Lower leg skin (tissue), 4 donors: ENCODE measurements around the gene PPP6C. TPM values are rescaled to one million over a fixed set of nuclear protein-coding genes. Genes with fewer than 3 reads are reported as not detected.
"Not testable (repeated sequence)": the region's sequence is repeated elsewhere in the genome, so short reads cannot be mapped to it uniquely, and the experiment has no call there.

Experiments
- DNase-seq, 2 donors: peaks; one replicate each; pipeline ENCODE4 v3.0.0-alpha.2; 2019; ENCODE audit warnings: low spot score in 2 of 2
- H3K4me3 ChIP-seq: fragments of 200-600 bp; sonication (generic); 2 replicates; pipeline ENCODE4 v1.5.1; 2017; ENCODE audit warnings: mild to moderate bottlenecking, low read depth; ENCODE audit not compliant: poor library complexity, severe bottlenecking
- POLR2A ChIP-seq, 2 donors: fragments of 450-650 bp; IDR thresholded peaks; one replicate each; pipeline ENCODE4 v1.6.1; 2016 to 2017; ENCODE audit warnings: antibody characterized with exemption in 2 of 2, mild to moderate bottlenecking in 1 of 2, moderate library complexity in 1 of 2
- WGBS, 2 donors: methylation state at CpG; one replicate each; pipeline ENCODE4 v1.1.5; 2018; 5-methylcytosine and 5-hydroxymethylcytosine counted together
- intact Hi-C: fragments of 100-400 bp; cut with DNase I; formaldehyde crosslinking; loops from one replicate; pipeline ENCODE4 v1.15.0; 2023; ENCODE audit warnings: low total_unique reads
- total RNA-seq, 4 donors: library from RNA; depleted of rRNA; stranded (reverse); fragments of >200 nt; gene quantifications; one replicate each; pipeline ENCODE4 v1.1.0, GENCODE V29; 2016
- TF ChIP-seq, protein P1 (sequence below), 3 donors: fragments of 450-650 bp; IDR thresholded peaks; one replicate each; pipeline ENCODE4 v1.5.1; 2016; ENCODE audit warnings: antibody characterized with exemption in 3 of 3, mild to moderate bottlenecking in 3 of 3, moderate library complexity in 2 of 3

The PPP6C gene
- total RNA-seq, 4 donors from 2014 or later: 26.0 to 29.9 (median 29.5) TPM

DNA sequence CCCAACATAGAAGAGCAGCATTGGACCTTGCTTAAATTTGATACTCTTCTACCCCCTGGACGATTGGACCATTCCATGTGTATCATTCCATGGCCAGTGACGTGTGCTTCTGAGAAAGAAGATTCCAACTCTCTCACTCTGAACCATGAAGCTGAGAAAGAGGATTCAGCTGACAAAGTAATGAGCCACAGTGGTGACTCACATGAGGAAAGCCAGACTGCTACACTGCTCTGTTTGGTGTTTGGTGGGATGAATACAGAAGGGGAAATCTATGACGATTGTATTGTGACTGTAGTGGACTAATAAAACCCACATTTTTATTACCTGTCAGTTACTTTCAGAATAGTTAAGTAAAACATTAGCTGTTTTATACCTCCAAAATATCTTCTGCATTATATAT lies 44.1 kb upstream of the PPP6C start:
- TF ChIP-seq, protein P1, sequence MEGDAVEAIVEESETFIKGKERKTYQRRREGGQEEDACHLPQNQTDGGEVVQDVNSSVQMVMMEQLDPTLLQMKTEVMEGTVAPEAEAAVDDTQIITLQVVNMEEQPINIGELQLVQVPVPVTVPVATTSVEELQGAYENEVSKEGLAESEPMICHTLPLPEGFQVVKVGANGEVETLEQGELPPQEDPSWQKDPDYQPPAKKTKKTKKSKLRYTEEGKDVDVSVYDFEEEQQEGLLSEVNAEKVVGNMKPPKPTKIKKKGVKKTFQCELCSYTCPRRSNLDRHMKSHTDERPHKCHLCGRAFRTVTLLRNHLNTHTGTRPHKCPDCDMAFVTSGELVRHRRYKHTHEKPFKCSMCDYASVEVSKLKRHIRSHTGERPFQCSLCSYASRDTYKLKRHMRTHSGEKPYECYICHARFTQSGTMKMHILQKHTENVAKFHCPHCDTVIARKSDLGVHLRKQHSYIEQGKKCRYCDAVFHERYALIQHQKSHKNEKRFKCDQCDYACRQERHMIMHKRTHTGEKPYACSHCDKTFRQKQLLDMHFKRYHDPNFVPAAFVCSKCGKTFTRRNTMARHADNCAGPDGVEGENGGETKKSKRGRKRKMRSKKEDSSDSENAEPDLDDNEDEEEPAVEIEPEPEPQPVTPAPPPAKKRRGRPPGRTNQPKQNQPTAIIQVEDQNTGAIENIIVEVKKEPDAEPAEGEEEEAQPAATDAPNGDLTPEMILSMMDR (IDR thresholded peaks at IDR 0.05): no peak
- TF ChIP-seq POLR2A (IDR thresholded peaks at IDR 0.05): no peak
- no peak overlapping the region for H3K4me3 ChIP-seq
- WGBS, 2 donors: 58 to 69% methylated on average over 3 of the region's 3 CpGs
- intact Hi-C loops: no loop called here
- no peak for DNase-seq

DNA sequence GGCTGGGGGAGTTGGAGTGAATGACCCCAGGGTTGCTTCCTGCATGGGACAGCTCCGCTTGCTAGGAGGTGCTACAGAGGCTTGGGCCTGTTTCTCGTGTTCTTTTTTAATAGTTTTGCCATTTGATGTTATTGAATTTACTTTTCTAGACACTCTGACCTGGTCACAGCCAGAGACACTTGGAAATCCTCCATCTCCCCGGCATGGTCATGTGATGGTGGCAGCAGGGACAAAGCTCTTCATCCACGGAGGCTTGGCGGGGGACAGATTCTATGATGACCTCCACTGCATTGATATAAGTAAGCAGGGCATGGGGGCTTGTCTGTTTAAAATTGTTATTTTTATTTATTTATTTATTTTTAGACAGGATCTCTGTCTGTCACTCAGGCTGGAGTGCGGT lies 38.2 kb upstream of the PPP6C start:
- DNase-seq: no peak
- TF ChIP-seq, protein P1 (IDR thresholded peaks at IDR 0.05): no peak
- TF ChIP-seq POLR2A (IDR thresholded peaks at IDR 0.05): no peak
- intact Hi-C loops: no loop called here
- H3K4me3 ChIP-seq: no peak overlapping the region
- 94 to 98% methylated on average over 6 of the region's 6 CpGs for WGBS, 2 donors

DNA sequence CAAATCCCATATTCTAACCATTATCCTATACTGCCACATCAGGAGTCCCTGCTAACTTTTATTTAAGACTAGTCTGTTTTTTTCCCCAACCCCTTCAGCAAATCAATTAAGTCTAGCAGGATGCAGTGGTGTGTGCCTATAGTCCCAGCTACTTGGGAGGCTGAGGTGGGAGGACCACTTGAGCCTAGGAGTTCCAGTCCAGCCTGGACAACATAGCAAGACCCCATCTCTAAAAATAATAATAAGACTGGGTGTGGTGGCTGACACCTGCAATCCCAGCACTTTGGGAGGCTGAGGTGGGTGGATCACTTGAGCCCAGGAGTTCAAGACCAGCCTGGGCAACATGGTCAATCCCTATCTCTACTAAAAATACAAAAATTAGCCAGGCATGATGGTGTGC lies 35.3 kb upstream of the PPP6C start:
- H3K4me3 ChIP-seq, DNase-seq, intact Hi-C loops: not testable (repeated sequence)

DNA sequence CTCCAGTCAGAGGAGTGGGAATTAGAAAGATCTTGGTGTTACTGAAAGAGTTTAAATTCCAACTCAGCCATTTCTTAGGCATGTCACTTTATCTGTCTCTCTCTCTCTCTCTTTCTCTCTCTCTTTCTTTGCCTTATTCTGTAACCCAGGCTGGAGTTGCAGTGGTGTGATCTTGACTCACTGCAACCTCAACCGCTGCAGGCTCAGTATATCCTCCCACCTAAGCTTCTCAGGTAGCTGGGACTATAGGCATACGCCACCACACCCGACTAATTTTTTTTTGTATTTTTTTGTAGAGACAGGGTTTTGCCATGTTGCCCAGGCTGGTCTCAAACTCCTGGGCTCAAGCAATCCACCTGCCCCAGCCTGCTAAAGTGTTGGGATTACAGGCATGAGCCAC lies 29.0 kb upstream of the PPP6C start:
- 92 to 97% methylated on average over 3 of the region's 3 CpGs for WGBS, 2 donors
- intact Hi-C loops: no loop called here

DNA sequence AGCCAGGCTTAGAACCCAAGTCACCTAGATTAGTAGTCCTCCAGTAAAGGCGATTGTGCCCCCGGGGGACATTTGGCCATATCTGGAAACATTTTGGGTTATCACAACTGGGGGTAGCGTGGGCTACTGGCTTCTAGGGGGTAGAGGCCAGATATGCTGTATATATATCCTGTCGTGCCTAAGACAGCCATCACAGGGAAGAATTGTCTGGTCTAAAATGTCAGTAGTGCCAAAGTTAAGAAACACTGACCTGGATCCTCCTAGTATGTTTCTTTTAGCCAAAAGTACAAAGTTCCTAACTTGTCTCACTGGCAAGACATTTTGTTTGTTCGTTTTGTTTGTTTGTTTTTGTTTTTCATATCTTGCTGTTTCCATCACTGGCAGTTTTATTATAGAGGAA lies 24.6 kb upstream of the PPP6C start:
- 84 to 90% methylated on average over 5 of the region's 5 CpGs for WGBS, 2 donors
- TF ChIP-seq, protein P1 (IDR thresholded peaks at IDR 0.05): no peak
- no peak for TF ChIP-seq POLR2A (IDR thresholded peaks at IDR 0.05)
- intact Hi-C loops: no loop called here
- no peak overlapping the region for H3K4me3 ChIP-seq
- DNase-seq: no peak

More for the DNA sequence above, 29.0 kb upstream of the PPP6C start:
- no peak for DNase-seq
- H3K4me3 ChIP-seq: no peak overlapping the region
- TF ChIP-seq, protein P1 (IDR thresholded peaks at IDR 0.05): no peak
- no peak for TF ChIP-seq POLR2A (IDR thresholded peaks at IDR 0.05)

DNA sequence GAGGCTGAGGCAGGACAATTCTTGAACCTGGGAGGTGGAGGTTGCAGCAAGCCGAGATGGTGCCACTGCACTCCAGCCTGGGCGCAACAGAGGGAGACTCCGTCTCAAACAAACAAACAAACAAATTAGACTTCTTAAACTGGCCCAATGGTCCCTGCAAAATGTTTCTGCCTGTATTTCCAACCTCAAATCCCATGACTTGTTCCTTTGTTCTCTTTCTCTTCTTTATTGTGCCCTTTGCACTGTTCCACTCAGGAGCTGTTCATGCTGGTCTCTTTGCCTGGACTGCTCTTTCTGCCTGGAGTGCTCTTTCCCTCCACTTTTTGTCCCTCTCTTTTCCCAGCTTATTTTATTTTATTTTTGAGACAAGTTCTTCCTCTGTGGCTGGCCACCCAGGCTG lies 14.9 kb upstream of the PPP6C start:
- 98 to 100% methylated on average over 3 of the region's 3 CpGs for WGBS, 2 donors
- intact Hi-C loops: no loop called here
- no peak for TF ChIP-seq POLR2A (IDR thresholded peaks at IDR 0.05)
- TF ChIP-seq, protein P1 (IDR thresholded peaks at IDR 0.05): no peak
- H3K4me3 ChIP-seq: no peak overlapping the region
- DNase-seq: no peak
